Uterus (tissue), 4 donors: Measurements from ENCODE around the gene DDIT3. TPM values are rescaled to one million over a fixed set of nuclear protein-coding genes. Genes with fewer than 3 reads are reported as not detected.
A peak's percentile ranks its signal among the peaks of the same experiment; 100 is the strongest.

Source experiments
- DNase-seq, 2 donors: peaks; one replicate each; pipeline ENCODE4 v3.0.0-alpha.2; 2019 to 2020
- H3K27ac ChIP-seq, 2 donors: fragments of 200-600 bp; sonication (generic); 1 replicate in 1 of 2; 2 replicates in 1 of 2; pipeline ENCODE4 v1.5.1; 2016 to 2018
- H3K27me3 ChIP-seq, 2 donors: fragments of 200-600 bp; sonication (generic); one replicate each; pipeline ENCODE4 v1.5.1; 2018 to 2019; ENCODE audit warnings: control low read depth in 1 of 2
- H3K36me3 ChIP-seq, 2 donors: fragments of 200-600 bp; sonication (generic); one replicate each; pipeline ENCODE4 v1.5.1; 2019; ENCODE audit warnings: control low read depth in 1 of 2
- H3K4me1 ChIP-seq, 2 donors: fragments of 200-600 bp; sonication (generic); one replicate each; pipeline ENCODE4 v1.5.1; 2018 to 2019; ENCODE audit warnings: control low read depth in 1 of 2
- H3K4me3 ChIP-seq, 2 donors: fragments of 200-600 bp; sonication (generic); 1 replicate in 1 of 2; 2 replicates in 1 of 2; pipeline ENCODE4 v1.5.1; 2018 to 2019; ENCODE audit warnings: mild to moderate bottlenecking in 1 of 2
- H3K9me3 ChIP-seq, 2 donors: fragments of 200-600 bp; sonication (generic); one replicate each; pipeline ENCODE4 v1.5.1; 2019; ENCODE audit warnings: control low read depth in 1 of 2
- POLR2A ChIP-seq, 2 donors: fragments of 450-650 bp; IDR thresholded peaks; one replicate each; pipeline ENCODE4 v1.6.1; 2016; ENCODE audit warnings: antibody characterized with exemption in 2 of 2, mild to moderate bottlenecking in 1 of 2, moderate library complexity in 1 of 2
- intact Hi-C: fragments of 100-400 bp; cut with DNase I; formaldehyde crosslinking; loops from one replicate; pipeline ENCODE4 v1.15.1; 2023; ENCODE audit warnings: low total_unique reads
- total RNA-seq, 4 donors: library from RNA; depleted of rRNA in 3 of 4; stranded (reverse); fragments of >200 nt in 3 of 4; gene quantifications; one replicate each; pipeline versions ENCODE4 v1.1.0 to v1.2.4, GENCODE V29; 2014 to 2023
- TF ChIP-seq, protein P1 (sequence below), 4 experiments: fragments of 200-600 bp in 2 of 4; fragments of 450-650 bp in 2 of 4; sonication (generic) in 2 of 4; IDR thresholded peaks; one replicate each; pipeline ENCODE4 v1.5.1; 2016 to 2019; ENCODE audit warnings: antibody characterized with exemption in 4 of 4, mild to moderate bottlenecking in 2 of 4, moderate library complexity in 1 of 4
- donor health status: DM: yes; HTN: yes; CAD: no.

Gene DDIT3
- total RNA-seq, 4 donors from 2014 or later = 2.3 to 28.2 (median 9.8) TPM

DNA sequence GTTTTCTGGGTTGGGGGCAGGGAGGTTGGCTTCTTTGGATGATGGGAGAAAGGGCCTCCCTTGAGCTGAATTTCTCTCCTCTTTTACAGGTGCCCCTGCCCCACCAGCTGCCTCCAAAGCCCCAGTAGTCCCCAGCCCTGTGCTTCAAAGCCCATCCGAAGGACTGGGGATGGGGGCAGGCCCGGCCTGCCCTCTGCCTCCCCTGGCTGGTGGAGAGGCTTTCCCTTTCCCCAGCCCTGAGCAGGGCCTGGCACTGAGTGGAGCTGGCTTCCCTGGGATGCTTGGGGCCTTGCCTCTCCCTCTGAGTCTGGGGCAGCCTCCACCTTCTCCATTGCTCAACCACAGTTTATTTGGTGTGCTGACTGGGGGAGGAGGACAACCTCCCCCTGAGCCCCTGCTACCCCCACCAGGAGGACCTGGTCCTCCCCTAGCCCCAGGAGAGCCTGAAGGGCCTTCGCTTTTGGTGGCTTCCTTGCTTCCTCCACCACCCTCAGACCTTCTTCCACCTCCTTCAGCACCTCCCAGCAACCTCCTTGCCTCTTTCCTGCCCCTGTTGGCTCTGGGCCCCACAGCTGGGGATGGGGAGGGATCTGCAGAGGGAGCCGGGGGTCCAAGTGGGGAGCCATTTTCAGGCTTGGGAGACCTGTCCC, 6.3 kb upstream of the DDIT3 start:
- Histone ChIP-seq H3K4me1 (peaks cover 4 to 19% of the 10 kb centered on the region in 2 donors), H3K27me3 (no peaks in the 10 kb centered on the region), H3K36me3 (no peaks in the 10 kb centered on the region), H3K9me3 (no peaks in the 10 kb centered on the region), H3K27ac (no peak overlapping the region), H3K4me3 (no peak overlapping the region)
- DNase-seq = no peak
- no peak for TF ChIP-seq POLR2A (IDR thresholded peaks at IDR 0.05)
- TF ChIP-seq, protein P1, sequence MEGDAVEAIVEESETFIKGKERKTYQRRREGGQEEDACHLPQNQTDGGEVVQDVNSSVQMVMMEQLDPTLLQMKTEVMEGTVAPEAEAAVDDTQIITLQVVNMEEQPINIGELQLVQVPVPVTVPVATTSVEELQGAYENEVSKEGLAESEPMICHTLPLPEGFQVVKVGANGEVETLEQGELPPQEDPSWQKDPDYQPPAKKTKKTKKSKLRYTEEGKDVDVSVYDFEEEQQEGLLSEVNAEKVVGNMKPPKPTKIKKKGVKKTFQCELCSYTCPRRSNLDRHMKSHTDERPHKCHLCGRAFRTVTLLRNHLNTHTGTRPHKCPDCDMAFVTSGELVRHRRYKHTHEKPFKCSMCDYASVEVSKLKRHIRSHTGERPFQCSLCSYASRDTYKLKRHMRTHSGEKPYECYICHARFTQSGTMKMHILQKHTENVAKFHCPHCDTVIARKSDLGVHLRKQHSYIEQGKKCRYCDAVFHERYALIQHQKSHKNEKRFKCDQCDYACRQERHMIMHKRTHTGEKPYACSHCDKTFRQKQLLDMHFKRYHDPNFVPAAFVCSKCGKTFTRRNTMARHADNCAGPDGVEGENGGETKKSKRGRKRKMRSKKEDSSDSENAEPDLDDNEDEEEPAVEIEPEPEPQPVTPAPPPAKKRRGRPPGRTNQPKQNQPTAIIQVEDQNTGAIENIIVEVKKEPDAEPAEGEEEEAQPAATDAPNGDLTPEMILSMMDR (IDR thresholded peaks at IDR 0.05) = no peak
- intact Hi-C loops = no loop called here

DNA sequence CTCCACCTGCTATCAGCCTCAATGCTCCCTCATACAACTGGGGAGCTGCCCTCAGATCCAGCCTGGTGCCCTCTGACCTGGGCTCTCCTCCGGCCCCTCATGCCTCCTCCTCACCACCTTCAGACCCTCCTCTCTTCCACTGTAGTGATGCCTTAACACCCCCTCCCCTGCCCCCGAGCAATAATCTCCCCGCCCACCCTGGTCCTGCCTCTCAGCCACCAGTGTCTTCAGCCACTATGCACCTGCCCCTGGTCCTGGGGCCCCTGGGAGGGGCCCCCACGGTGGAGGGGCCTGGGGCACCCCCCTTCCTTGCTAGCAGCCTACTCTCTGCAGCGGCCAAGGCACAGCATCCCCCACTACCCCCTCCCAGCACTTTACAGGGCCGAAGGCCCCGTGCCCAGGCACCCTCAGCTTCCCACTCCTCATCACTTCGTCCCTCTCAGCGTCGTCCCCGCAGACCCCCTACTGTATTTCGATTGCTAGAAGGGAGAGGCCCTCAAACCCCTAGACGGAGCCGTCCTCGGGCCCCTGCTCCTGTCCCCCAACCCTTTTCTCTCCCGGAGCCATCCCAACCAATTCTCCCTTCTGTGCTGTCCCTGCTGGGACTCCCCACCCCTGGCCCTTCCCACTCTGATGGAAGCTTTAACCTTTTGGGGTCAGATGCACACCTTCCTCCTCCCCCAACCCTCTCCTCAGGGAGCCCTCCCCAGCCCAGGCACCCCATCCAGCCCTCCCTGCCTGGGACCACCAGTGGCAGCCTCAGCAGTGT, 5.5 kb upstream of the DDIT3 start:
- no peak for DNase-seq
- no peak overlapping the region for H3K4me3 ChIP-seq
- H3K27me3 ChIP-seq = no peaks in the 10 kb centered on the region
- peaks cover 4 to 19% of the 10 kb centered on the region in 2 donors for H3K4me1 ChIP-seq
- H3K36me3 ChIP-seq = no peaks in the 10 kb centered on the region
- H3K27ac ChIP-seq = peak overlapping the region in 1 of 2 donors; percentile 9
- intact Hi-C loops = no loop called here
- H3K9me3 ChIP-seq = no peaks in the 10 kb centered on the region
- no peak for TF ChIP-seq POLR2A (IDR thresholded peaks at IDR 0.05)
- TF ChIP-seq, protein P1 (IDR thresholded peaks at IDR 0.05) = no peak

DNA sequence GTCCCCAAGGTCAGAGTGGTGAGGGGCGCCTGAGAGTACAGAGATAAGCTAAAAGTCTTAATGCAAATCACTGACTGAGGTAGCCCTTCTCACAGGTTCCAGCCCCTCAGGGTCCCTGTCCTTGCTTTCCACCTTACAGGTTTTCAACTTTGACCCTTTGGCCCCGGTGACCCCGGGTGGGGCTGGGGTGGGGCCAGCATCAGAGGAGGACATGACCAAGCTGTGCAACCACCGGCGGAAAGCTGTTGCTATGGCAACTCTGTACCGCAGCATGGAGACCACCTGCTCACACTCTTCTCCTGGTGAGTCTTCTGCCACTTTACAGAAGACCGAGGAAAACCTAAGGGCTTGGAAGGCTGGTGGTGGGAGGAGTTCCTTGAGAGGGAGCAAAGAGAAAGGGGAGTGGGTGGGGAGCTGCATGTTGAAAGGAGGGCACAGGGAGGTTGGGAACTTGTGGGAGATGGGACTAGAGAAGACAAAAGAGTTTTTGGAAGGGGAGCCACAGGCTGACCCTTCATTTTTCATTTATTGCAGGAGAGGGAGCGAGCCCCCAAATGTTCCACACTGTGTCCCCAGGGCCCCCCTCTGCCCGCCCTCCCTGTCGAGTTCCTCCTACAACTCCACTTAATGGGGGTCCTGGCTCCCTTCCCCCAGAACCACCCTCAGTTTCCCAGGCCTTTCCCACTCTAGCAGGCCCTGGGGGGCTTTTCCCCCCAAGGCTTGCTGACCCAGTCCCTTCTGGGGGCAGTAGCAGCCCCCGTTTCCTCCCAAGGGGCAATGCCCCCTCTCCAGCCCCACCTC, 4.7 kb upstream of the DDIT3 start:
- H3K4me3 ChIP-seq = no peak overlapping the region
- peaks cover 4 to 19% of the 10 kb centered on the region in 2 donors for H3K4me1 ChIP-seq
- H3K36me3 ChIP-seq = no peaks in the 10 kb centered on the region
- intact Hi-C loops = no loop called here
- H3K9me3 ChIP-seq = no peaks in the 10 kb centered on the region
- H3K27ac ChIP-seq = peak overlapping the region; percentile 97 to 99
- no peaks in the 10 kb centered on the region for H3K27me3 ChIP-seq
- TF ChIP-seq, protein P1 (IDR thresholded peaks at IDR 0.05) = no peak
- TF ChIP-seq POLR2A (IDR thresholded peaks at IDR 0.05) = no peak
- DNase-seq = peak in 1 of 2 donors; percentile 31

DNA sequence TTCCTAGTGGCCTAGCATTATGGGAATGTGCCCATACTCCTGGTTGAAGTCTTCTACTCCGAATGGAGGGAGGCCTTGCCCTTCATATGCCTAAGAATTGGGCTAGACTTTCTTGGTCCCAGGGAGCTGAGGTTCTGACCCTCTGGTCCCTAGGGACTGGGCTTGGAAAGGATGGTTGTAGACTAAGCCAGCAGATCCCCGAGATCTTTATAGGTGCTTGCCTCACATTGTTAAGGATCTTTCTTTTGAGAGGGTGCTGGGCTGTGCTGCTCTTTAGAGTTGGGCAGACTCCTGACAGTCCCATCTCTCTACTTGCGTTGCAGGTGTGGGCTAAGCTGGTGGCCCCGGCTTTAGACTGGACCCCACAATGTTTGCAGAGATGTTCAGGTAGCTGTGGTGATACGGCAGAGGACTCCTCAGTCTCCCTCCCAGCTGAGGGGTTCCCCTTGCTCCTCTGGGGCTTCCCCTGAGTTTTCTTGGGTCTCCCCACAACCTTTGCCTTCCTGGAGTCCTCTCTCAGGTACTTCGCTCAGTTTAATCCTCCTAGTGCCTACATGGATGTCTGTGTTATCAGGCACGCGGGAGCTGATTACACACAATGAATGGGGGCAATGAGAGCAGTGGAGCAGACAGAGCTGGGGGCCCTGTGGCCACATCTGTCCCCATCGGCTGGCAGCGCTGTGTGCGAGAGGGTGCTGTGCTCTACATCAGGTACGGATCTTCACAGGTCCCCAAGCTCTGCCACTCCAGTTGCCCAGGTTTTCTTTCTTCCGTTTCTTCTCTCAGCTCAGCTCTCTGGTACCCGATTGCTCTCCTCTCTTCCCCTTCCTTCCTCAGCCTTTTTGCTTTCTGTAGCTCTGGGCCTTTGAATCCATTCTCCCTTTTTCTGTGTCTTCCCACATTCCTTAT, 3.6 kb upstream of the DDIT3 start:
- Histone ChIP-seq H3K4me1 (peaks cover 6 to 20% of the 10 kb centered on the region in 2 donors), H3K27me3 (no peaks in the 10 kb centered on the region), H3K9me3 (no peaks in the 10 kb centered on the region), H3K4me3 (peak overlapping the region; percentile 80 to 88), H3K36me3 (no peaks in the 10 kb centered on the region), H3K27ac (peak overlapping the region; percentile 97 to 99)
- DNase-seq = peak in 1 of 2 donors; percentile 29
- TF ChIP-seq, protein P1 (IDR thresholded peaks at IDR 0.05) = no peak
- no peak for TF ChIP-seq POLR2A (IDR thresholded peaks at IDR 0.05)
- intact Hi-C loops = no loop called here
